Activated T-cell treated with anti-CD3 and anti-CD28 coated beads, Interleukin-2, amount 50 U/mL, for 48 hours (primary cell): ENCODE data around the gene FAM90A1.
"Not testable (repeated sequence)": the region's sequence is repeated elsewhere in the genome, so short reads cannot be mapped to it uniquely, and the experiment has no call there.

Experiments used
- DNase-seq, 2 experiments: peaks; one replicate each; pipeline ENCODE4 v3.0.0-alpha.2; 2020

The FAM90A1 gene

GRCh38 chr12:8233300-8233855 is 6.0 kb upstream of the FAM90A1 start:
- not testable (repeated sequence) for DNase-seq

DNA sequence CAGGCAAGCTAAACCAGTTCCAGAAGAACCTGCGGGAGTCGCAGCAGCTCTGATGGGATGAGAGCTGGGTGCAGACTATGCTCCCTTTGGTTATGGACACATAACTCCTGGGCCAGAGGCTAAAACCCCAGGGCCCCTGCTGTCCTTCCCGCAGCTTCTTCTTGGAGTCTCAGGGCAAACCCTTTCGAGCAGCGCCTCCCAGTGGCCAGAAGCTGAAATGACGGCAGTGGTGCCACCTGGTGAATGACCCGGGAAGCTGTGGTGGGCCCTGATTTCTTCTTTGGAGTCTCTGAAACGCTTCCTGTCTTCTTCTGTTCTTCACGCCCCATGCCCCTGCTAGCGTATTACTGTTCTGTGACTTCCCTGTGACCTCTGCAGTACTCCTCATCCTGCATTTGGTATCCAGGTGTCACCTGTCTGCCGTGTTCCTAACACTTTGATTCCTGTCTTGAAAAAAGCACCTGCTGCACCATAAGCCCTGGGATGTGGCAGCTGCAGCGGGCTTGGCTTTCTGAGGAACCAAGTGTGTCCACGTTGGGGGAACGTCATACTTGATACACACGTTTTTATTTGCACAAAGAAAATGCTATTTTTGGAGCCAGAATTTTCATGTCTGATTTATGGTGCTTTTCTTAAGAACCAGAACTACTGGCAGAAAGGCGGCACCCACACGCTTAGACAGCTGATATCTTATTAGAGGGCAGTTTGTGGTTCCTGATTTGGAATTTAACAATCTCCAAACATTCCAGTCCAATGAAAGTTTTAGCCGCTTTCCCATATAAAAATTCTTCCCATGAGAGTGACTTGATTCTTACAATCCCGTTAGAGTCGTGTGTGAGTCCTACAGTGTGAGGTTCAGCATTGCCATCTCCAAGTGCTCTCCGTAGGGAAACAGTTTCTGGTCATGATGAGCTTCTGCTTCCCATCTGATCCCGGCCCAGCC is 4.5 kb upstream of the FAM90A1 start:
- DNase-seq, result peak; percentile 91 to 93

- DNase-seq, result not testable (repeated sequence)
Observed at GRCh38 chr12:8231049-8231448, 3.6 kb upstream of the FAM90A1 start.

- not testable (repeated sequence) for DNase-seq
Observed at GRCh38 chr12:8229486-8229885, 2.1 kb upstream of the FAM90A1 start.

DNA sequence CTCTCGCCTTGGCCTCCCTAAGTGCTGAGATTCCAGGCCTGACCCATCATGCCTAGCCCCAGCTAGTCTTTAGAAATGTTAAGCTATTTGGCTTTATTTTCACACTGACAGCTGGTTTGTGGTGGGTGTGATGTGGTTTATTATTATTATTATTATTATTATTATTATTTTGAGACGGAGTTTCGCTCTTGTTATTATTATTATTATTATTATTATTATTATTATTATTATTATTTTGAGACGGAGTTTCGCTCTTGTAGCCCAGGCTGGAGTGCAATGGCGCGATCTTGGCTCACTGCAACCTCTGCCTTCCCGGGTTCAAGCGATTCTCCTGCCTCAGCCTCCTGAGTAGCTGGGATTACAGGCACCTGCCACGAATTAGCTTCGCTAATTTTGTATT is 1.2 kb upstream of the FAM90A1 start:
- not testable (repeated sequence) for DNase-seq

GRCh38 chr12:8227732-8228077 is 287 bp upstream of the FAM90A1 start:
- DNase-seq, result peak in 1 of 2 experiments; percentile 31

GRCh38 chr12:8226355-8226754 is 1.1 kb downstream of the FAM90A1 start:
- DNase-seq, result no peak

- DNase-seq, result not testable (repeated sequence)
Observed at GRCh38 chr12:8224782-8225181, 2.6 kb downstream of the FAM90A1 start.

DNA sequence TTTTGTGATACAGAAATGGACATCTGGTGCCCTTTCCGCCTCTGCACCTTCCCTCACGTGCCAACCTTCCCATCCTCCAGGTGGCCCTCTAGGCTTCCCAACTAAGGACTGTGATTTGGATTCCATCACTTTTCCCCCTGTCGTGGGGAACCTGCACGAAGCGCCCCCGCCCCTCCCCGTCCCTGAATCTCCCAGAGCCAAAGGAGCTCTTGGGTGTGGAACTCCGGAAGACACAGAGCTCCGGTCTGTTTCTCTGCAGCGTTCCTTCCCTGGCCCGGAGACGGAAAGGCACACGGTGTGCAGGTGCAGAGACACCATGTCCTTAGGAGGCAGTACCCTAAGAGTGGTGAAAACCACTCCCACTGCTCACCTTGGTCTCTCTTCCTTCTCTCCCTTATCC is 3.8 kb downstream of the FAM90A1 start:
- not testable (repeated sequence) for DNase-seq

DNA sequence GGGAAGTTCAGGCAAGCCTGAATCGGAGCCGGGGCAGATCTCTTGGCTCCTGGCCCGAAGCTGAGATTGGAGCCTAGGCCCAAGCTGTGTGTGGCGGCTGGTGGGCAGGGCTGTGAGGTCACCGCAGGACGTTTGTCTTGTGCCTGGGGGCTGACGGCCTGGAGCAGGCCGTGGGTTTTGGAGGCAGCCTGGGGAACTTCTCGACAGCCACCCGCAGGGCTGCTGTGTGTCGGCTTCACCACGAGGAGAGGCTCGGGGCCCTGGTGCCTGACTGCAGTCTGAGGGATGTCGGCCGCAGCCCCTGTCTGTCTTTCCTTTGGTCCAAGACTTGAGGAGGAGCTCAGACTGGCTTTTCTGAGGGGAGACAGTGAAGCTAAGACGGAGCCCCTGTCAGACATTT is 5.1 kb downstream of the FAM90A1 start:
- DNase-seq, result not testable (repeated sequence)

DNA sequence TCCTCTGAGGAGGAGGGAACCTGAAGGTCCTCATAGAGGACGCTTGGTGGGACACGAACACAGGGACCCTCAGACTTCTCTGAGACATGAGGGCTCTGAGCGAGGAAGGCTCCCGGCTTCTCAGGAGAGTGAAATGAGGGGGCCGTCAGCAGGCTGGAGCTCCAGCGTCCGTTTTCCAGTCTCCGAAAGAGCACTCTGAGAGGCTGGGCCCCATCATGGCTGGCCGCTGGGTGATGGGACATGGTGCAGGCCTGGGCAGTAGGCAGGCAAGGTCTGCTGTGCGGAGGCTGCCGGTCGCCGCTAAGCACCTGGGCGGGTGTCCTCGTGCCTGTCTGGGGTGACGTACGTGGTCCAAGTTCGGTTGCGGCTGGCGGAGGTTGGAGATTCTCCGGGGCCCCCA is 5.6 kb downstream of the FAM90A1 start:
- not testable (repeated sequence) for DNase-seq

GRCh38 chr12:8221375-8221774 is 6.0 kb downstream of the FAM90A1 start:
- DNase-seq, result not testable (repeated sequence)

DNA sequence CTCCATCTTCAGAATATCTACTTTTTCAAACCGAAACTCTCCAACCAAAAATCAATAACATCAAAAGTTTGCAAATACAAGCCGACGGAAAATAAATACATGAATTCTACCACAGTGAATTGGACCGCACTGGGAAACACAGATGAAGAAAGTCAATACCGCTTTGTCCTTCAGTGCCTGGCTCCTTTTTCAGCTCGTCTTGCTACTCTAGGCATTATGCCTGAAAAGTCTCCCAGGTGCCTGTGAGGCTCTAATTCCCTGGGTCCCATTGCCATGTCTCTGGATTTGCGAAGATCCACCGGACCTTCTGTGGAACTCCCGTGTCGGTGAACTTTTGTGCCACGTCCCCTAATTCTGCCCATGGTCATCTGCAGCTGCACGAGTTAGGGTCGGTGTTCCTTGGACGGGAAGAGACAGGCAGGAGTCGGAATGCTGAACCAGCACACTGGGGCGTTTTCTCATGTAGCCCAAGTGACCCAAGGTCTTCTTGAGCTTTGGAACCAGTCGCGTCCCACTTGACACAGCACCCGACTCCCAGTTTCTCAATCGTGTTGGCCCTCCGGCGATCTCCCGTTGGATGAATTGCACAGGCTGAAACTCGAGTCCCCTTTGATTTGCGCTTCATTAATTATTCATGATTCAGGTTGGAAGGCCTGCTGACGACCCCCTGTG is 8.6 kb downstream of the FAM90A1 start:
- DNase-seq, result not testable (repeated sequence)

- not testable (repeated sequence) for DNase-seq
Observed at GRCh38 chr12:8197685-8198308, 29.6 kb downstream of the FAM90A1 start.

DNA sequence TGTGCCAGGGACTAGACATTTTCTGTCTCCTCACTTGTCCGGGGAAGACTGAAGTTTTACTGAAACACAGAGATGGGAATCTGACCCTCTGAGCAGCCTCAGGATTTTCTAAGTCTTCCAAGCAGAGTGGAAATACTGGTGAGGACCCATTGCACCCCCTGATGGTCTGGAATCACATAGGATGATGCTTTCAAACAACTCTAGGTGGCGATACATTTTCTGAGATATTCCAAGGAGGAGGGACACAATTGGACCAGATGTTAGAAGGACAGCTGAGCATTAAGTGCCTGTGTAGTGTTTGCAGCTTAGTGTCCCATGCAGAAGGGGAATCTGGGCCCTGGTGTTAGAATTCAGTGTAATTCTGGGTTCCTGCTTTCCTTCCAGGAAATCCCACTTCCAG is 39.3 kb downstream of the FAM90A1 start:
- not testable (repeated sequence) for DNase-seq

GRCh38 chr12:8184206-8184605 is 43.2 kb downstream of the FAM90A1 start:
- not testable (repeated sequence) for DNase-seq

DNA sequence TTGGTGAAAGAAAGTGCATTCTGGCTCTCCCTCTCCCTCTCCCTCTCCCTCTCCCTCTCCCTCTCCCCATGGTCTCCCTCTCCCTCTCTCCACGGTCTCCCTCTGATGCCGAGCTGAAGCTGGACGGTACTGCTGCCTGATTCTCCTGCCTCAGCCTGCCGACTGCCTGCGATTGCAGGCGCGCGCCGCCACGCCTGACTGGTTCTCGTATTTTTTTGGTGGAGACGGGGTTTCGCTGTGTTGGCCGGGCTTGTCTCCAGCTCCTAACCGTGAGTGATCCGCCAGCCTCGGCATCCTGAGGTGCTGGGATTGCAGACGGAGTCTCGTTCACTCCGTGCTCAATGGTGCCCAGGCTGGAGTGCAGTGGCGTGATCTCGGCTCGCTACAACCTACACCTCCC is 44.1 kb downstream of the FAM90A1 start:
- DNase-seq, result not testable (repeated sequence)

DNA sequence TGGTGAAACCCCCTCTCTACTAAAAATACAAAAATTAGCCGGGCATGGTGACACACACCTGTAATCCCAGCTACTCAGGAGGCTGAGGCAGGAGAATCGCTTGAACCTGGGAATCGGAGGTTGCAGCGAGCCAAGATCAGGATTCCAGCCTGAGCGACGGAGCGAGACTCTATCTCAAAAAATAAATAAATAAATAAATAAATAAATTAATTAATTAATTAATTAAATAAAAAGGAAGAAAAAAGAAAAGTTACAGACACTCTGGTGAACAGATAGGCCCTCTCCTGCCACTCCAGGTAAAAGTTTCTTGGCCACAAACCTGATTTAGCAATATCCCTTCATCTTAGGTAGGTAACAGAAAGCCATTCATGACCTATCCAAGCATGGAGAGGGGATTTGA is 44.5 kb downstream of the FAM90A1 start:
- not testable (repeated sequence) for DNase-seq

DNA sequence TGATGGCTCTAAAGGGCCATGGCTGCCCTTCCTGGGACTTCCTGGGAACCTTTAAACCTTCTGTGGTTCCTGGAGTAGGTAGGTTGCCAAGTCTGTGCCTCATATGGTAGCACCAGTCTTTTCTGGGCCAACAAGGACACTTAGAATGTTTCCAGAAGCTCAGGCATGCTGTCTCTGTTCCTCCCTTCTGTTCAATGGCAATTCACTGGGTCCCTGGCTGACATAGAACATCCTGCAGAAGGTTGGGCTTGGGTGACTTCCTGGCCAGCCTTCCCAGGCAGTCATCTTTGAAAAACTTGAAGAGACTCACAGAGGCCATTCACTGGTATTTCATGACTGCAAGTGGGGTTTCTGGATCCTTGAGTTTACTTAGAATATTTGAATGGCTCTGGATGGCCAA is 46.1 kb downstream of the FAM90A1 start:
- DNase-seq, result not testable (repeated sequence)

DNA sequence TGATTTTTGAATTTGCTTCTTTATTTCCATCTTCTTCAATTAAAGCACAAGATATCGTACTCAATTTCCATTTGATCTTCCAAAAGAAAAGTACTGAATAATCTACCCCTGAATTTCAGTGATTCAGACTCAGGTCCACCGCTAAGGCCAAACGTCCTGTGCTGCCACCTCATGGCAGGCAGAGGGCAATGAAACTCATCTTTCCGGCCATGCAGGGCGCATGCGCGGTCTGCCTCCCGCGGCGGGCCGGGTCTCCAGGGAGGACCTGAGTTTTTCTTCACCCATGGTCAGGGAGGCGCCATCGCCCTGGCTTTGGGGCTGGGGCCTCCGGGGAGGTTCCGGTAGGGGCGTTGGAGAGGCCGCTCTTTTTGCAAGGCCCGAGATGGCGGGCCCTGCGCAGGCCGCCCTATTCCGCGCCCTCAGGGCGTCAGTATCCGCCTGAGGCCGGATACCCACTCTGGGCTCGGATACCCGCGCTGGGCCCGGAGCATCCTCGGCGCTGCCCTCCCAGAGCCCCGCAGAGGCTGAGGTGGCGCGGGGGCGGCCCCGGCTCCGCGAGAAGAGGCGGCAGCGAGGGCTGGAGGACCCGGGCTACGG is 47.3 kb downstream of the FAM90A1 start:
- DNase-seq, result peak; percentile 88 to 90

DNA sequence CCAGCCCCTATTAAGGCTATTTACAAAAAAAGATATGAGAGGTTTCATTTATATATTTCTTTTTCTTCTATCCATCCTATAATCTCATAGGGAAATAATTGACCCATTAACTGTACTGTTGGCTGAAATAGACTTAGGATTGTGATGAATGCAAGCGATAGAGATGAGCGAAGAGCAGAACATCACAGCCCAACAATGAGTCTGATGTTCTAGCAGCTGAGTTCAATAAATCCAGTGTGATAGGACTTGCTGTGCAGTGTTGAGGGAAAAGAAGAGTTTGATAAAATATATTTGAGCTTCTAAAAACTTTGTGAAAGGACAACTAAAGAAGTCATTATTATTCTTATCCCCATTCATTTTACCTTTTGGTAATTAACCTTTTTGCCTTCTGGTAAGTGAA is 54.5 kb downstream of the FAM90A1 start:
- not testable (repeated sequence) for DNase-seq
